ENCODE data around the gene AGAP9. TPM values are rescaled to one million over a fixed set of nuclear protein-coding genes. Genes with fewer than 3 reads are reported as not detected.

Gene AGAP9

Small RNA genes within 50 kb of the gene (small RNA-seq; reads per million reads assigned to genes)
- gene AL591684.3 (ENCODE audit: low read depth) (not detected), gene RNA5SP312 (ENCODE audit: low read depth) (not detected)
